GM12801 (cell line): ENCODE measurements around the gene INTS1.

Source experiments
- CTCF ChIP-seq: IDR thresholded peaks from one replicate; pipeline ENCODE4 v1.5.1; 2011; ENCODE audit warnings: control low read depth; ENCODE audit not compliant: insufficient read length; ENCODE audit errors: extremely low read depth

INTS1 gene

GRCh38 chr7:1535701-1536454, 31.7 kb upstream of the INTS1 start:
- TF ChIP-seq CTCF, result no peak

GRCh38 chr7:1535100-1535458, 30.9 kb upstream of the INTS1 start:
- TF ChIP-seq CTCF, result no peak

- no peak for TF ChIP-seq CTCF
Measured at GRCh38 chr7:1534330-1535099, 30.3 kb upstream of the INTS1 start.

GRCh38 chr7:1533547-1534329, 29.5 kb upstream of the INTS1 start:
- TF ChIP-seq CTCF, result no peak

GRCh38 chr7:1533255-1533546, 29.0 kb upstream of the INTS1 start:
- no peak for TF ChIP-seq CTCF

GRCh38 chr7:1532456-1533254, 28.5 kb upstream of the INTS1 start:
- no peak for TF ChIP-seq CTCF
